ENCODE data around the gene PKD1. TPM values are rescaled to one million over a fixed set of nuclear protein-coding genes. Genes with fewer than 3 reads are reported as not detected.

PKD1 gene
- total and polyA plus RNA-seq, 2 of the 13 experiments (the other 11 are each of a cell fraction or from before 2014, with no cell fraction given): 22.1 to 23.0 TPM

GRCh38 chr16:2147981-2148671 lies 12.4 kb upstream of the PKD1 start, which contains the start of gene RAB26 (continued):
- no peak for TF ChIP-seq ZNF407 (CRISPR knock-in tag; IDR thresholded peaks at IDR 0.05; ENCODE audit: not compliant biosample characterization)
- TF ChIP-seq RAD51 (IDR thresholded peaks at IDR 0.05; ENCODE audit: borderline replicate concordance): no peak
- no peak for TF ChIP-seq ZNF251 (CRISPR knock-in tag; IDR thresholded peaks at IDR 0.05)
- peak; percentile 37; the same call in 1 of the 2 replicates for TF ChIP-seq ZNF792 (CRISPR knock-in tag; IDR thresholded peaks at IDR 0.05)
- no peak for TF ChIP-seq ZNF431 (CRISPR knock-in tag; IDR thresholded peaks at IDR 0.05; ENCODE audit: borderline replicate concordance, low read depth)
- TF ChIP-seq ZNF557 (CRISPR knock-in tag; IDR thresholded peaks at IDR 0.05): no peak
- peak; percentile 67 for TF ChIP-seq ZNF501 (CRISPR knock-in tag; IDR thresholded peaks at IDR 0.05)
- TF ChIP-seq NFKB2 (CRISPR knock-in tag; IDR thresholded peaks at IDR 0.05; ENCODE audit: borderline replicate concordance): 0 out of 2 replicates have a peak, but pooled peaks have one; percentile 4
- TF ChIP-seq ZNF879 (CRISPR knock-in tag; IDR thresholded peaks at IDR 0.05): no peak
- TF ChIP-seq, protein P1, sequence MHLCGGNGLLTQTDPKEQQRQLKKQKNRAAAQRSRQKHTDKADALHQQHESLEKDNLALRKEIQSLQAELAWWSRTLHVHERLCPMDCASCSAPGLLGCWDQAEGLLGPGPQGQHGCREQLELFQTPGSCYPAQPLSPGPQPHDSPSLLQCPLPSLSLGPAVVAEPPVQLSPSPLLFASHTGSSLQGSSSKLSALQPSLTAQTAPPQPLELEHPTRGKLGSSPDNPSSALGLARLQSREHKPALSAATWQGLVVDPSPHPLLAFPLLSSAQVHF (CRISPR knock-in tag; IDR thresholded peaks at IDR 0.05): no peak
- TF ChIP-seq ZNF225 (CRISPR knock-in tag; IDR thresholded peaks at IDR 0.05): no peak
- no peak for TF ChIP-seq TOPORS (CRISPR knock-in tag; IDR thresholded peaks at IDR 0.05)
- TF ChIP-seq ZMYM3 (CRISPR knock-in tag; IDR thresholded peaks at IDR 0.05): 0 out of 2 replicates have a peak, but pooled peaks have one; percentile 32
- no peak for TF ChIP-seq SATB2 (CRISPR knock-in tag; IDR thresholded peaks at IDR 0.05)
- TF ChIP-seq SNRNP70 (IDR thresholded peaks at IDR 0.05; ENCODE audit: low read depth, low read length): no peak
- no peak for TF ChIP-seq ZBTB4 (CRISPR knock-in tag; IDR thresholded peaks at IDR 0.05; ENCODE audit: borderline replicate concordance)
- TF ChIP-seq ZNF678 (CRISPR knock-in tag; IDR thresholded peaks at IDR 0.05): no peak
- TF ChIP-seq THAP11 (CRISPR knock-in tag; IDR thresholded peaks at IDR 0.05): no peak
- TF ChIP-seq ZC3H13 (CRISPR knock-in tag; IDR thresholded peaks at IDR 0.05): no peak
